ENCODE measurements around the gene TPD52L1. TPM values are rescaled to one million over a fixed set of nuclear protein-coding genes. Genes with fewer than 3 reads are reported as not detected.

The TPD52L1 gene
- total and polyA plus RNA-seq, 10 of the 15 experiments (the other 5 are each of a cell fraction or from before 2014, with no cell fraction given), result 0.03 to 2.6 (median 0.16) TPM; not detected in 3

DNA sequence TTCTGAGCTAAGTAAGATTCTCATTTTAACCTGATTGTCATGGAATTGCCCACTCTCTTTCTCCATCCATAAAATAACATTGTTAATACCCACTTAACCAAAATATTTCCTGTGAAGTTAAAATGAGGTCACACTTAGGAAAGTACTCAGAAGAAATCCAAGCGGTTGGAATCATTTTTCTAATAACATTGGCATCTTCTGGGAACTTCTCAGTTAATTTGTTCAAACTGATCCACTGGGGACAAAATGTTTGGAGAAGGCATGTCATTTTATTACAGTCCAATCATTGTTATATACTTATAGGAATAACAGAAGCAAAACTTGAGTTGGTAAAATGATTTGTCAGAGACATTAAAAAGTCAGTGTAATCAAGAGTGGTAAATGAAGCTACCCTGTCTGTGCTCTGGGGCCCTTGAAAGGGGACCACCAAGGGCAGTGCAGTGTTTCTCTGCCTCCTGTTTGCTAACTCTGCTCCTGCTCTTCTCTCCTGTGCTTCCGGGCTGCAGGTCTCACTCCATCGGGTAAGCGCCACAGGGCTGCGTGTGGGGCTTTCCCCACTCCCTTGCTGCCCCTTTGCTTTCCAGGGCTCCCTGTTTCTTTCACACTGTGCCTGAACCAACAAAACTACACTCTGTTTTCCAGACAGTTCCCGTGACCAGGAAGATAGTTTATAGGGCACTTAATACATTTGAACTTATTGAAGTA lies 98.1 kb downstream of the TPD52L1 start:
- ChIA-PET SMC1A (ENCODE audit: uncharacterized antibody, unreplicated experiment) (interaction anchor here (0.8 to 1.1 kb wide), 2 partner anchors 22 to 48 kb away, joined by 3 to 4 read pairs; no protein-coding TSS in a partner anchor), RAD21 (ENCODE audit: unreplicated experiment) (no interaction called here), CTCF (interaction anchor here (1.7 kb wide), 1 partner anchor 60 kb away, joined by 5 read pairs; no protein-coding TSS in a partner anchor), POLR2A (no interaction called here)
- Histone ChIP-seq H3K4me3 (no peak overlapping the region), H3K27me3 (replicated peaks in 1 of 2; ENCODE audit: control insufficient read depth in 2 of 2, insufficient read depth in 2 of 2, low read length in 1 of 2) (no peaks in the 10 kb centered on the region; a peak in 1 of 4 replicates), H4K20me1 (ENCODE audit: control insufficient read depth, insufficient read depth) (no peaks in the 10 kb centered on the region), H3K27ac (ENCODE audit: control insufficient read depth, insufficient read depth) (no peak overlapping the region), H3K4me1 (ENCODE audit: control insufficient read depth, insufficient read depth, low read length) (no peaks in the 10 kb centered on the region), H3K4me2 (ENCODE audit: control insufficient read depth, insufficient read depth) (no peak overlapping the region), H3K36me3 (ENCODE audit: control insufficient read depth in 2 of 2, insufficient read depth in 2 of 2, low read length in 1 of 2) (no peaks in the 10 kb centered on the region), H2AFZ (ENCODE audit: control insufficient read depth, low read depth, low read length) (no peak overlapping the region), H3K9me3 (replicated peaks; ENCODE audit: control insufficient read depth, insufficient read depth, low read length) (no peaks in the 10 kb centered on the region), H3K79me2 (ENCODE audit: control insufficient read depth, insufficient read depth, low read length) (no peaks in the 10 kb centered on the region), H3K9ac (ENCODE audit: control insufficient read depth, insufficient read depth, low read length) (no peak overlapping the region)
- WGBS (ENCODE audit: insufficient coverage, insufficient replicate concordance, low lambda C conversion rate, missing lambda C conversion rate), result 54% methylated on average over 6 of the region's 6 CpGs
- intact Hi-C loops (cut with micrococcal nuclease; ENCODE audit: unreplicated experiment), result no loop called here
- in situ Hi-C loops (cut with MboI), result no loop called here
- TF ChIP-seq NFYB (IDR thresholded peaks at IDR 0.05; ENCODE audit: insufficient read depth, low read depth, low read length), result no peak
- TF ChIP-seq TCF12 (IDR thresholded peaks at IDR 0.05; ENCODE audit: low read depth, low read length), result no peak
- TF ChIP-seq CHD2 (IDR thresholded peaks at IDR 0.05; ENCODE audit: borderline replicate concordance, low read depth, low read length), result no peak
- TF ChIP-seq NR2C2 (IDR thresholded peaks at IDR 0.05; ENCODE audit: borderline replicate concordance, control insufficient read depth, insufficient read length, low read depth), result no peak
- TF ChIP-seq SREBF1 (IDR thresholded peaks at IDR 0.05; ENCODE audit: low read length), result no peak
- TF ChIP-seq ZNF384 (IDR thresholded peaks at IDR 0.05; ENCODE audit: borderline replicate concordance, low read depth, low read length), result no peak
- no peak for TF ChIP-seq YY1 (IDR thresholded peaks at IDR 0.05; ENCODE audit: low read depth, low read length)
- TF ChIP-seq ETV6 (conservative IDR thresholded peaks at IDR 0.05 in 1 of 2, IDR thresholded peaks at IDR 0.05 in 1 of 2; ENCODE audit: borderline replicate concordance in 1 of 2, low read depth in 1 of 2), result no peak
- TF ChIP-seq, protein P1, sequence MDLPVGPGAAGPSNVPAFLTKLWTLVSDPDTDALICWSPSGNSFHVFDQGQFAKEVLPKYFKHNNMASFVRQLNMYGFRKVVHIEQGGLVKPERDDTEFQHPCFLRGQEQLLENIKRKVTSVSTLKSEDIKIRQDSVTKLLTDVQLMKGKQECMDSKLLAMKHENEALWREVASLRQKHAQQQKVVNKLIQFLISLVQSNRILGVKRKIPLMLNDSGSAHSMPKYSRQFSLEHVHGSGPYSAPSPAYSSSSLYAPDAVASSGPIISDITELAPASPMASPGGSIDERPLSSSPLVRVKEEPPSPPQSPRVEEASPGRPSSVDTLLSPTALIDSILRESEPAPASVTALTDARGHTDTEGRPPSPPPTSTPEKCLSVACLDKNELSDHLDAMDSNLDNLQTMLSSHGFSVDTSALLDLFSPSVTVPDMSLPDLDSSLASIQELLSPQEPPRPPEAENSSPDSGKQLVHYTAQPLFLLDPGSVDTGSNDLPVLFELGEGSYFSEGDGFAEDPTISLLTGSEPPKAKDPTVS (IDR thresholded peaks at IDR 0.05; ENCODE audit: low read depth, low read length), result no peak
- no peak for TF ChIP-seq SPI1 (IDR thresholded peaks at IDR 0.05; ENCODE audit: borderline replicate concordance, insufficient read depth, low read depth, low read length)
- no peak for TF ChIP-seq CEBPB (IDR thresholded peaks at IDR 0.05; ENCODE audit: borderline replicate concordance in 1 of 2, low read depth in 2 of 2, low read length in 2 of 2)
- TF ChIP-seq RUNX3 (IDR thresholded peaks at IDR 0.05; ENCODE audit: low read length), result no peak
- no peak for TF ChIP-seq TCF7 (IDR thresholded peaks at IDR 0.05; ENCODE audit: borderline replicate concordance)
- no peak for TF ChIP-seq SMAD5 (IDR thresholded peaks at IDR 0.05; ENCODE audit: low read depth)
- no peak for TF ChIP-seq KLF5 (IDR thresholded peaks at IDR 0.05; ENCODE audit: partially characterized antibody)
- no peak for TF ChIP-seq POLR2A (IDR thresholded peaks at IDR 0.05; ENCODE audit: low read depth, low read length)
- no peak for DNase-seq (ENCODE audit: low read depth, low spot score)
- ATAC-seq, result peak; percentile 63
- BruUV-seq (replicated peaks), result no TSS peak
- FAIRE-seq, result no peak

All from GM12878 (cell line).